Upper lobe of left lung (tissue), 6 donors: ENCODE measurements around the gene PRKAR2B. TPM values are rescaled to one million over a fixed set of nuclear protein-coding genes. Genes with fewer than 3 reads are reported as not detected.

ENCODE experiments used
- ATAC-seq, 2 donors: fragments of 200-7000 bp; cut with Tn5 transposase; one replicate each; pipeline ENCODE4 v1.9.1; 2022; ENCODE audit warnings: mild to moderate bottlenecking in 2 of 2, moderate library complexity in 2 of 2; ENCODE audit not compliant: low FRiP score in 2 of 2
- DNase-seq, 2 donors: peaks; one replicate each; pipeline ENCODE4 v3.0.0-alpha.2; 2019 to 2020
- H3K27ac ChIP-seq, 4 donors: fragments of 200-600 bp; sonication (generic); one replicate each; pipeline ENCODE4 v1.5.1; 2016 to 2019
- H3K27me3 ChIP-seq, 4 donors: fragments of 200-600 bp; sonication (generic); one replicate each; pipeline ENCODE4 v1.5.1; 2017 to 2019
- H3K36me3 ChIP-seq, 4 donors: fragments of 200-600 bp; sonication (generic); one replicate each; pipeline ENCODE4 v1.5.1; 2016 to 2019
- H3K4me1 ChIP-seq, 4 donors: fragments of 200-600 bp; sonication (generic); one replicate each; pipeline ENCODE4 v1.5.1; 2018 to 2019
- H3K4me3 ChIP-seq, 4 donors: fragments of 200-600 bp; sonication (generic); one replicate each; pipeline ENCODE4 v1.5.1; 2017 to 2019; ENCODE audit warnings: mild to moderate bottlenecking in 2 of 4, moderate library complexity in 1 of 4
- H3K9me3 ChIP-seq, 4 donors: fragments of 200-600 bp; sonication (generic); one replicate each; pipeline ENCODE4 v1.5.1; 2018 to 2019
- EP300 ChIP-seq, 4 donors: sonication (generic); formaldehyde crosslinking; IDR thresholded peaks; one replicate each; pipeline ENCODE4 v1.5.1; 2017; ENCODE audit warnings: antibody characterized with exemption in 4 of 4, control low read depth in 2 of 4
- POLR2A ChIP-seq, 4 donors: fragments of 450-650 bp; IDR thresholded peaks; one replicate each; pipeline ENCODE4 v1.5.1; 2016 to 2017; ENCODE audit warnings: antibody characterized with exemption in 4 of 4, mild to moderate bottlenecking in 2 of 4
- POLR2AphosphoS5 ChIP-seq, 2 donors: sonication (generic); formaldehyde crosslinking; IDR thresholded peaks; one replicate each; pipeline ENCODE4 v1.5.1; 2017; ENCODE audit warnings: antibody characterized with exemption in 2 of 2
- WGBS, 2 donors: methylation state at CpG; one replicate each; pipeline ENCODE4 v1.1.5; 2017 to 2018; 5-methylcytosine and 5-hydroxymethylcytosine counted together
- total RNA-seq, 6 donors: library from RNA; depleted of rRNA in 4 of 6; stranded (reverse); fragments of >200 nt in 4 of 6; gene quantifications; one replicate each; pipeline versions ENCODE4 v1.1.0 to v1.2.1, GENCODE V29; 2016 to 2021
- TF ChIP-seq, protein P1 (sequence below), 6 experiments: fragments of 450-650 bp in 4 of 6; fragments of 200-600 bp in 2 of 6; sonication (generic) in 2 of 6; IDR thresholded peaks; one replicate each; pipeline ENCODE4 v1.5.1; 2016 to 2019; ENCODE audit warnings: antibody characterized with exemption in 6 of 6
- donor health status: DM: no; HTN: no; CAD: no; lungs with moderate emphysema.
- donor health status: DM: no; HTN: yes; CAD: no; lungs with severe emphysema.

Gene PRKAR2B
- total RNA-seq, 6 donors from 2014 or later, result 6.5 to 24.1 (median 9.8) TPM

DNA sequence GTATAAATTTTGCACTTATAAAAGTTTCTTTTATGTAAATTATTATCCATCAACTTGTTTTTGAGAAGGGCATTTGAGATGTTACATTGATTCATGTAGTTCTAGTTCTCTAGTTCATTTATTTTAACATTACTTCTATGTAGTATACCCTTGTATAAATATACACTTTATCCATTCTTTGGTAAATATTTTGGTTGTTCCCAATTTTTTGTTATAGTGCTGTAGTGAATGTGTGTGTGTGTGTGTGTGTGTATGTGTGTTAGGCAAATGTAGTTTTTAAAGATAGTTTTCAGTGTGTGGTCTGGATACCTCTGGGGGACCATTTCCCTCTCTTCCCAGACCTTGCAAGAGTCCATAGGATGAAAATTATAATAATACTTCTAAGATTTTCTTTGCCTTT is 15.0 kb downstream of the PRKAR2B start:
- Histone ChIP-seq H3K27me3 (no peaks in the 10 kb centered on the region), H3K27ac (no peak overlapping the region), H3K4me1 (no peaks in the 10 kb centered on the region), H3K9me3 (no peaks in the 10 kb centered on the region), H3K36me3 (no peaks in the 10 kb centered on the region), H3K4me3 (no peak overlapping the region)
- ATAC-seq (no peak), DNase-seq (no peak)
- TF ChIP-seq, protein P1, sequence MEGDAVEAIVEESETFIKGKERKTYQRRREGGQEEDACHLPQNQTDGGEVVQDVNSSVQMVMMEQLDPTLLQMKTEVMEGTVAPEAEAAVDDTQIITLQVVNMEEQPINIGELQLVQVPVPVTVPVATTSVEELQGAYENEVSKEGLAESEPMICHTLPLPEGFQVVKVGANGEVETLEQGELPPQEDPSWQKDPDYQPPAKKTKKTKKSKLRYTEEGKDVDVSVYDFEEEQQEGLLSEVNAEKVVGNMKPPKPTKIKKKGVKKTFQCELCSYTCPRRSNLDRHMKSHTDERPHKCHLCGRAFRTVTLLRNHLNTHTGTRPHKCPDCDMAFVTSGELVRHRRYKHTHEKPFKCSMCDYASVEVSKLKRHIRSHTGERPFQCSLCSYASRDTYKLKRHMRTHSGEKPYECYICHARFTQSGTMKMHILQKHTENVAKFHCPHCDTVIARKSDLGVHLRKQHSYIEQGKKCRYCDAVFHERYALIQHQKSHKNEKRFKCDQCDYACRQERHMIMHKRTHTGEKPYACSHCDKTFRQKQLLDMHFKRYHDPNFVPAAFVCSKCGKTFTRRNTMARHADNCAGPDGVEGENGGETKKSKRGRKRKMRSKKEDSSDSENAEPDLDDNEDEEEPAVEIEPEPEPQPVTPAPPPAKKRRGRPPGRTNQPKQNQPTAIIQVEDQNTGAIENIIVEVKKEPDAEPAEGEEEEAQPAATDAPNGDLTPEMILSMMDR (IDR thresholded peaks at IDR 0.05), result no peak
- TF ChIP-seq POLR2AphosphoS5 (IDR thresholded peaks at IDR 0.05) (no peak), EP300 (IDR thresholded peaks at IDR 0.05) (no peak)

- DNase-seq (no peak), ATAC-seq (no peak)
- H3K4me1 ChIP-seq, result no peaks in the 10 kb centered on the region
- no peak overlapping the region for H3K4me3 ChIP-seq
- no peaks in the 10 kb centered on the region for H3K9me3 ChIP-seq
- H3K27ac ChIP-seq, result peak overlapping the region in 1 of 4 donors; percentile 5
- no peaks in the 10 kb centered on the region for H3K27me3 ChIP-seq
- 76 to 79% methylated on average over 8 of the region's 8 CpGs for whole genome bisulfite sequencing, 2 donors
- no peak for TF ChIP-seq POLR2A (IDR thresholded peaks at IDR 0.05)
- TF ChIP-seq POLR2AphosphoS5 (IDR thresholded peaks at IDR 0.05), result no peak
- TF ChIP-seq, protein P1 (IDR thresholded peaks at IDR 0.05), result no peak
- no peak for TF ChIP-seq EP300 (IDR thresholded peaks at IDR 0.05)
- no peaks in the 10 kb centered on the region for H3K36me3 ChIP-seq
Measured at GRCh38 chr7:107063245-107064120, 19.0 kb downstream of the PRKAR2B start.

GRCh38 chr7:107064255-107064654 is 19.8 kb downstream of the PRKAR2B start:
- 71 to 74% methylated on average over 7 of the region's 7 CpGs for WGBS, 2 donors

GRCh38 chr7:107065929-107066247 is 21.4 kb downstream of the PRKAR2B start:
- 84 to 93% methylated on average over 4 of the region's 4 CpGs for WGBS, 2 donors
- peaks cover 0 to 10% (median 2%) of the 10 kb centered on the region in 4 donors for H3K4me1 ChIP-seq

More at GRCh38 chr7:107064255-107064654, 19.8 kb downstream of the PRKAR2B start:
- no peaks in the 10 kb centered on the region for H3K27me3 ChIP-seq
- no peaks in the 10 kb centered on the region for H3K36me3 ChIP-seq
- H3K4me3 ChIP-seq, result no peak overlapping the region
- no peak for DNase-seq
- no peaks in the 10 kb centered on the region for H3K9me3 ChIP-seq
- TF ChIP-seq EP300 (IDR thresholded peaks at IDR 0.05) (no peak), POLR2AphosphoS5 (IDR thresholded peaks at IDR 0.05) (no peak)
- peaks cover 0 to 6% (median 2%) of the 10 kb centered on the region in 4 donors for H3K4me1 ChIP-seq
- no peak overlapping the region for H3K27ac ChIP-seq
- no peak for ATAC-seq

GRCh38 chr7:107068156-107068555 is 23.7 kb downstream of the PRKAR2B start:
- H3K27me3 ChIP-seq, result no peaks in the 10 kb centered on the region
- H3K4me1 ChIP-seq, result peaks cover 0 to 10% (median 2%) of the 10 kb centered on the region in 4 donors
- ATAC-seq (no peak), DNase-seq (no peak)
- H3K27ac ChIP-seq, result no peak overlapping the region
- TF ChIP-seq POLR2AphosphoS5 (IDR thresholded peaks at IDR 0.05) (no peak), POLR2A (IDR thresholded peaks at IDR 0.05) (no peak), EP300 (IDR thresholded peaks at IDR 0.05) (no peak)
- TF ChIP-seq, protein P1 (IDR thresholded peaks at IDR 0.05), result no peak
- no peaks in the 10 kb centered on the region for H3K9me3 ChIP-seq
- WGBS, 2 donors, result 82 to 85% methylated on average over 3 of the region's 3 CpGs
- no peaks in the 10 kb centered on the region for H3K36me3 ChIP-seq
- H3K4me3 ChIP-seq, result no peak overlapping the region

More at GRCh38 chr7:107065929-107066247, 21.4 kb downstream of the PRKAR2B start:
- H3K27me3 ChIP-seq, result no peaks in the 10 kb centered on the region
- no peak overlapping the region for H3K27ac ChIP-seq
- TF ChIP-seq EP300 (IDR thresholded peaks at IDR 0.05) (no peak), POLR2AphosphoS5 (IDR thresholded peaks at IDR 0.05) (no peak), POLR2A (IDR thresholded peaks at IDR 0.05) (no peak)
- TF ChIP-seq, protein P1 (IDR thresholded peaks at IDR 0.05), result no peak
- no peak for DNase-seq
- H3K9me3 ChIP-seq, result no peaks in the 10 kb centered on the region
- ATAC-seq, result no peak
- no peak overlapping the region for H3K4me3 ChIP-seq
- no peaks in the 10 kb centered on the region for H3K36me3 ChIP-seq
